Mesothelial cell of epicardium (in vitro differentiated cells): ENCODE results near the gene SYCP2. TPM values are rescaled to one million over a fixed set of nuclear protein-coding genes. Genes with fewer than 3 reads are reported as not detected.
"Not testable (repeated sequence)": the region's sequence is repeated elsewhere in the genome, so short reads cannot be mapped to it uniquely, and the experiment has no call there.

Source experiments
- DNase-seq, 2 experiments: peaks; one replicate each; pipeline ENCODE4 v3.0.0; 2021; ENCODE audit warnings: low spot score in 2 of 2; ENCODE audit not compliant: unreplicated experiment in 2 of 2
- H3K27ac Mint-ChIP-seq: 2 replicates; pipeline ENCODE4 v1.8.0; 2021; ENCODE audit warnings: mixed read lengths
- H3K27me3 Mint-ChIP-seq: 2 replicates; pipeline ENCODE4 v1.8.0; 2021; ENCODE audit warnings: low read depth, mixed read lengths
- H3K36me3 Mint-ChIP-seq: 2 replicates; pipeline ENCODE4 v1.8.0; 2021; ENCODE audit warnings: mixed read lengths
- H3K4me1 Mint-ChIP-seq: 2 replicates; pipeline ENCODE4 v1.8.0; 2021; ENCODE audit warnings: mixed read lengths
- H3K4me3 Mint-ChIP-seq: 2 replicates; pipeline ENCODE4 v1.8.0; 2021; ENCODE audit warnings: mild to moderate bottlenecking, moderate library complexity, mixed read lengths
- H3K9me3 Mint-ChIP-seq: 2 replicates; pipeline ENCODE4 v1.8.0; 2021; ENCODE audit warnings: mixed read lengths
- total RNA-seq: library from RNA; stranded (reverse); gene quantifications from 3 replicates; pipeline ENCODE4 v1.2.1, GENCODE V29; 2021
- TF ChIP-seq, protein P1 (sequence below): fragments of 200-600 bp; sonication (generic); IDR thresholded peaks from one replicate; pipeline ENCODE4 v1.5.0; 2021; ENCODE audit warnings: antibody characterized with exemption; ENCODE audit not compliant: unreplicated experiment

SYCP2 gene
- total RNA-seq, 1 donor from 2014 or later, result 2.3 TPM

DNA sequence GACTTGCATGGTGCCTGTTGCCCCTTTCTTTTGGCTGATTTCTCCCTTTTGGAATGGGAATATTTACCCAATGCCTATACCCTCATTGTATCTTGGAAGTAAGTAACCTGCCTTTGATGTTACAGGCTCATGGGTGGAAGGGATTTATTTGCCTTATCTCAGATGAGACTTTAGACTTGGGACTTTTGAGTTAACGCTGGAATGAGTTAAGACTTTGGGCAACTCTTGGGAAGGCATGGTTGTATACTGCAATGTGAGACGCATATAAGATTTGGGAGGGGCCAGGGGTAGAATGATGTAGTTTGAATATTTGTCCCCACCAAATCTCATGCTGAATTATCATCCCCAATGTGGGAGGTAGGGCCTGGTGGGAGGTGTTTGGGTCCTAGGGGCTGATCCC lies 75.5 kb downstream of the SYCP2 start:
- DNase-seq, result no peak
- Mint-ChIP-seq H3K4me3 (no peak overlapping the region), H3K27me3 (peaks cover 9% of the 10 kb centered on the region), H3K9me3 (peaks cover 4% of the 10 kb centered on the region), H3K27ac (no peak overlapping the region), H3K36me3 (peaks cover 1% of the 10 kb centered on the region), H3K4me1 (no peaks in the 10 kb centered on the region)
- TF ChIP-seq, protein P1, sequence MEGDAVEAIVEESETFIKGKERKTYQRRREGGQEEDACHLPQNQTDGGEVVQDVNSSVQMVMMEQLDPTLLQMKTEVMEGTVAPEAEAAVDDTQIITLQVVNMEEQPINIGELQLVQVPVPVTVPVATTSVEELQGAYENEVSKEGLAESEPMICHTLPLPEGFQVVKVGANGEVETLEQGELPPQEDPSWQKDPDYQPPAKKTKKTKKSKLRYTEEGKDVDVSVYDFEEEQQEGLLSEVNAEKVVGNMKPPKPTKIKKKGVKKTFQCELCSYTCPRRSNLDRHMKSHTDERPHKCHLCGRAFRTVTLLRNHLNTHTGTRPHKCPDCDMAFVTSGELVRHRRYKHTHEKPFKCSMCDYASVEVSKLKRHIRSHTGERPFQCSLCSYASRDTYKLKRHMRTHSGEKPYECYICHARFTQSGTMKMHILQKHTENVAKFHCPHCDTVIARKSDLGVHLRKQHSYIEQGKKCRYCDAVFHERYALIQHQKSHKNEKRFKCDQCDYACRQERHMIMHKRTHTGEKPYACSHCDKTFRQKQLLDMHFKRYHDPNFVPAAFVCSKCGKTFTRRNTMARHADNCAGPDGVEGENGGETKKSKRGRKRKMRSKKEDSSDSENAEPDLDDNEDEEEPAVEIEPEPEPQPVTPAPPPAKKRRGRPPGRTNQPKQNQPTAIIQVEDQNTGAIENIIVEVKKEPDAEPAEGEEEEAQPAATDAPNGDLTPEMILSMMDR, result no peak

DNA sequence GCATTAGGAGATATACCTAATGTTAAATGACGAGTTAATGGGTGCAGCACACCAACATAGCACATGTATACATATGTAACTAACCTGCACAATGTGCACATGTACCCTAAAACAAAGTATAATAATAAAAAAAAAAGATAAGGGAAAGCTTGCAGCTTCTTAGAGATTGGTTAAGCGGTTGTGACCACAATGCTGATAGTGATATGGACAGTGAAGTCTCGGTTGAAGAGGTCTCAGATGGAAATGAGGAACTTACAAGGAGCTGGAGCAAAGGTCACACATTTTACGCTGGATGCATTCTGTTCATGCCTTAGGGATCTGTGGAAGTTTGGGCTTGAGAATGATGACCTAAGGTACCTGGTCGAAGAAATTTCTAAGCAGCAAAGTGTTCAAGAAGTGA lies 76.5 kb downstream of the SYCP2 start:
- not testable (repeated sequence) for DNase-seq, H3K36me3 Mint-ChIP-seq, H3K9me3 Mint-ChIP-seq, H3K4me1 Mint-ChIP-seq, H3K4me3 Mint-ChIP-seq, H3K27ac Mint-ChIP-seq
- peaks cover 12% of the 10 kb centered on the region for H3K27me3 Mint-ChIP-seq

DNA sequence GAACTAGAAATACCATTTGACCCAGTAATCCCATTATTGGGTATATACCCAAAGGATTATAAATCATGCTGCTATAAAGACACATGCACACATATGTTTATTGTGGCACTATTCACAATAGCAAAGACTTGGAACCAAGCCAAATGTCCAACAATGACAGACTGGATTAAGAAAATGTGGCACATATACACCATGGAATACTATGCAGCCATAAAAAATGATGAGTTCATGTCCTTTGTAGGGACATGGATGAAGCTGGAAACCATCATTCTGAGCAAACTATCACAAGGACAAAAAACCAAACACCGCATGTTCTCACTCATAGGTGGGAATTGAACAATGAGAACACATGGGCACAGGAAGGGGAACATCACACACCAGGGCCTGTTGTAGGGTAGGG lies 76.9 kb downstream of the SYCP2 start:
- not testable (repeated sequence) for H3K27ac Mint-ChIP-seq, H3K9me3 Mint-ChIP-seq, H3K4me3 Mint-ChIP-seq, H3K4me1 Mint-ChIP-seq, H3K36me3 Mint-ChIP-seq, DNase-seq
- peaks cover 12% of the 10 kb centered on the region for H3K27me3 Mint-ChIP-seq

DNA sequence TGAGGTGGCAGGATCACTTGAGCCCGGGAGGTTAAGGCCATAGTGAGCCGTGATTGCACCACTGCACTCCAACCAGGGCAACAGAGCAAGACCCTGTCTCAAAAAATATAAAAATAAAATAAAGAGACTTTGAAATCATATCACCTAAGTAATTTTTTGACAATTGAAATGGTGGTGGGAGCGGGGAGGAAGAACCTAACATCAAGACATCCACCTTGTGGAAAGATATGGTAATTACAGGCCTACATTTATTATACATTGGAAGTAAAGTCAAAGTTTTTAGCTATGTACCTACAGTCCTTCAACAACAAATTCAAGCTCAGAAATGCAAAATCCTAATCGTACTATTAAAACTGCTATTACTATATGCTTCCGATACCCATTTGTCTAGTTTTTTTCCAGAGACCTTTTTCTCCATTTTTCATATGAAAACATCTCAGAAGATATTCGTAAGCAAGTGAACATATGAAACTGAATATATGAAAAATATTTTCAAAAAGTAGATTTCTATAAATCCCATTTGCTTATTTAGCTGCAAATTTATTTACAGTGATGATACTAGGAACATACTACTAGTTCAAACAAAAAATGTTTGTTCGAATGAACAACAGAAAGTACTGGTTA lies 83.3 kb downstream of the SYCP2 start:
- TF ChIP-seq, protein P1, result peak; percentile 86
- peaks cover 39% of the 10 kb centered on the region for H3K27me3 Mint-ChIP-seq
- no peak overlapping the region for H3K27ac Mint-ChIP-seq
- no peaks in the 10 kb centered on the region for H3K9me3 Mint-ChIP-seq
- no peak overlapping the region for H3K4me3 Mint-ChIP-seq
- H3K4me1 Mint-ChIP-seq, result no peaks in the 10 kb centered on the region
- no peak for DNase-seq
- no peaks in the 10 kb centered on the region for H3K36me3 Mint-ChIP-seq

DNA sequence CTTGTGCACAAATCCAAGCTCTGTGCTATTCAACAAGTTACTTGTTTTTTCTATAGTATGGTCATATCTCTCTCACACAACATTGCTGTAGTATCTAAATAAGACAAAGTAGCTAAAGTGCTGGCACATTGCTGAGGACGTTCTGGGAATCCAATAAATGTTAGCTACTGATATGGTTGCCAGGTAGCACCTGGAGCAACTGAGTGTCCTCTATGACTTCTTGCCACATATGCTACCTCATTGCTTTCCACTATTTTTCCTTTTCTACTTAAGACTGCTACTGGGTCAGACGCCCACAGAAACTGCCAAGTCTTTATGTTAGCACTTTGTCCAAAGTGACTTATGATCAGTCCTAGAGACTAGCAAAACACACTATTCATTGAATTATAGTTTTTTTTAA lies 85.3 kb downstream of the SYCP2 start:
- no peak overlapping the region for H3K4me3 Mint-ChIP-seq
- no peaks in the 10 kb centered on the region for H3K9me3 Mint-ChIP-seq
- H3K4me1 Mint-ChIP-seq, result no peaks in the 10 kb centered on the region
- H3K27me3 Mint-ChIP-seq, result peaks cover 54% of the 10 kb centered on the region
- no peaks in the 10 kb centered on the region for H3K36me3 Mint-ChIP-seq
- H3K27ac Mint-ChIP-seq, result no peak overlapping the region
- DNase-seq, result no peak
- TF ChIP-seq, protein P1, result no peak

DNA sequence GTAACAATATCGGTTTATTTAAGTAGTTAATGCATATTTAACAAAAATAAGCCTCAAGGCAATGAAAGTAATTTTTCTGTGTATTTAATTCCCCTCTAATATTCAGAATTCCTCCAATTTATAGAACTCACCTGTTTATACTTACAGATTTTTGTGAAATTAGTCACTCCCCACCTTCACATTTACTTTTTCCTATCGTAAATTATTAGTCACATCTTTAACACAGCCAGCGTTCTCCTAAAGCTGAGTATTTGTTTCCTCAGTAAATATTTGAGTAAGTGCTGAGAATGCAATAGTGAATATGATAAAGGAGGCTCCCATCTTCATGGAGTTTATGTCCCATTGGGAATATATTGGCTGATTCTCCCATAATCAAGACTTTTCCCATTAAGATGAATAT lies 88.0 kb downstream of the SYCP2 start:
- TF ChIP-seq, protein P1, result no peak
- no peak overlapping the region for H3K4me3 Mint-ChIP-seq
- H3K9me3 Mint-ChIP-seq, result no peaks in the 10 kb centered on the region
- DNase-seq, result no peak
- no peak overlapping the region for H3K27ac Mint-ChIP-seq
- H3K27me3 Mint-ChIP-seq, result peaks cover 70% of the 10 kb centered on the region
- H3K4me1 Mint-ChIP-seq, result no peaks in the 10 kb centered on the region
- no peaks in the 10 kb centered on the region for H3K36me3 Mint-ChIP-seq

DNA sequence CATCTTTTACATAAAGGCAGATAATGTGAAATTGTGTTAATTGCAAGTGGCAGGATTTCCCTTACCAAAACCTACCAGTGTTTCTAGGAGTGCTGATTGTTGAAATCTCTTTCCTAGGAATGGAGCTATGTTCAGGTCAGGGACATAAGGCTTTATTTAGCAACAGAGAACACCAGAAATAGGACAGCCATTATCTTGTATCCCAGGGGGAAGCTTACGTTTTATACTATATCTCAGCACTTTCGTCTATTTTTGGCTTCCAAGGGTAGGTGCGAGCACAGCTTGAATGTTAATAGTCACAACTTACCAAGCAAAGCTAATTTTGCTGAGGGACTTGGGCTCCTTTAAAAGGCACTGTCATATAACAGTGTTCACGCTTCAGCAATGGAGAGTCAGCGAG lies 94.0 kb downstream of the SYCP2 start:
- Mint-ChIP-seq H3K4me1 (peaks cover 12% of the 10 kb centered on the region), H3K27me3 (peaks cover 98% of the 10 kb centered on the region)
- TF ChIP-seq, protein P1, result no peak

More for the DNA sequence above, 94.0 kb downstream of the SYCP2 start:
- H3K4me3 Mint-ChIP-seq, result no peak overlapping the region
- no peak overlapping the region for H3K27ac Mint-ChIP-seq
- DNase-seq, result no peak
- H3K36me3 Mint-ChIP-seq, result no peaks in the 10 kb centered on the region
- H3K9me3 Mint-ChIP-seq, result no peaks in the 10 kb centered on the region
